Bronchus fibroblast of lung (primary cell): ENCODE results near the gene SLC13A1. TPM values are rescaled to one million over a fixed set of nuclear protein-coding genes. Genes with fewer than 3 reads are reported as not detected.

ENCODE experiments used
- total RNA-seq: library from RNA; depleted of rRNA; stranded (reverse); fragments of >200 nt; gene quantifications from 2 replicates; pipeline ENCODE4 v1.2.3, GENCODE V29; 2015

SLC13A1 gene, protein sequence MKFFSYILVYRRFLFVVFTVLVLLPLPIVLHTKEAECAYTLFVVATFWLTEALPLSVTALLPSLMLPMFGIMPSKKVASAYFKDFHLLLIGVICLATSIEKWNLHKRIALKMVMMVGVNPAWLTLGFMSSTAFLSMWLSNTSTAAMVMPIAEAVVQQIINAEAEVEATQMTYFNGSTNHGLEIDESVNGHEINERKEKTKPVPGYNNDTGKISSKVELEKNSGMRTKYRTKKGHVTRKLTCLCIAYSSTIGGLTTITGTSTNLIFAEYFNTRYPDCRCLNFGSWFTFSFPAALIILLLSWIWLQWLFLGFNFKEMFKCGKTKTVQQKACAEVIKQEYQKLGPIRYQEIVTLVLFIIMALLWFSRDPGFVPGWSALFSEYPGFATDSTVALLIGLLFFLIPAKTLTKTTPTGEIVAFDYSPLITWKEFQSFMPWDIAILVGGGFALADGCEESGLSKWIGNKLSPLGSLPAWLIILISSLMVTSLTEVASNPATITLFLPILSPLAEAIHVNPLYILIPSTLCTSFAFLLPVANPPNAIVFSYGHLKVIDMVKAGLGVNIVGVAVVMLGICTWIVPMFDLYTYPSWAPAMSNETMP
- not detected in 2 replicates for total RNA-seq

DNA sequence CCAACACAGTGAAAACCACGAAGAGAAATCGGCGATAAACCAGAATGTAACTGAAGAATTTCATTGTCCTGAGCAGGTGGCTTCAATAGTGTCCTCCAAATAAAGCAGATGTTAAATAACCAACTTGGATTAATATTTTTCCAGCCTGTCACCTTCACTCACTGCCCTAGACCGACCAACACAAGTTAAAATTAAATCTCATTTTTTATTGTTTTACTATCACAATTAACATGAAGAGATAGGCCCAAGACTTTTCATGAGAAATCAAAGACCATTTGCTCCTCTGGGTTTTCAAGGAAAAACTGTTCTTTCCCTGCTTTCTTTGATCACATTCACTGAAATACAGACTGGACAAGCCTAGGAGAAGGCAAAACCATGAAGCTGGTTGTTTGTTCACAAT lies at the start of gene SLC13A1:
Gene SLC13A1 (minus strand): TSS at position 87 of the 400 bp plus-strand sequence. CDS start 23 bp downstream, at position 64.

Other genes starting within 250 kb of the SLC13A1 start
- not detected in 2 replicates for gene TAS2R16, start 204.3 kb downstream of the SLC13A1 start, total RNA-seq